ENCODE measurements around the gene EPHA2.
A peak's percentile ranks its signal among the peaks of the same experiment; 100 is the strongest.

Gene EPHA2

DNA sequence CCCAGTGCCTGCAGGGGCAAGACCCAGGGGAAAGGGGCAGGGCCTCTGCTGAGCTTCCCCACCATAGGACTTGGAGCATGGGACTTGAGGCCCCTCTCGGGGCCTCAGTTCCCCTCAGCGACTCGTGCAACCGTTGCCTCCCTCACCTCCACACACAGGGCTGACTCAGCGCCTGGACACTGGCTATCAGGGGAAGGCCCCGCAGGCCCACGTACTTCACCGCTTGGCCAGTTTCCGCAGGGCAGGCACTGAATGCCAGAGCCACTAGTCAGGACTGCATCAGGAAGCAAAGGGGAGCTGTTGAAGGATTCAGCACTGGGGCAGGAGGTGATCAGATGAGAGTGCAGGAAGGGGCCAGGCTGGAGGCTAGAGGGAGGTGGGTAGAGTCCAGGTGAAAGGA, 66.9 kb downstream of the EPHA2 start:
- DNase-seq = no peak

DNA sequence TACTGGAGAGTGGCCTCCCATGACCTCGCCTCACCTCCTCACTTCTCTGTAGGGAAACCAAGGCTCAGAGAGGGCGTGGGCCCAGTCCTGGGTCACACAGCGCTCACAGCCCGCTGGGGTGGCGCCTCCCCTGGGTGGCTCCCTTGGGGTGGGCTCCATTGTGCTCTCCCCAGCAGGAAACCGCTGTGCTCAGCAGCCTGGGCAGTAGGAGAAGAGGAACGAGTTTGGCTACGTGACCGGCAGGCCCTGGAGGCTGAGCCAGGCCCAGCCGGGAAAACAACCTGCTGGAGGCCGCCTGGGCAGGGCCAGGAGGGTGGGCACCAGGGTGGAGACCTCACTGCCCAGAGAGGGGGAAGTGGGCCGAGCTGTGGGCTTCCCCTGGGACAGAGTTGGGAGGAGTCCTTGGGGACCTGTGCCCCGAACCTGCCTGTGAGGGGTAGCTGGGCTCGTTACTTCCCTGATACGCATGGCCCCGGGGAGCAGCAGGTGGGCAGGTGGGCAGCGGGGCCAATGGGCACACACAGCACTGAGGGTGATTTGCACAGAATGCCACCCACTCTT, 67.4 kb downstream of the EPHA2 start:
- DNase-seq = no peak

DNA sequence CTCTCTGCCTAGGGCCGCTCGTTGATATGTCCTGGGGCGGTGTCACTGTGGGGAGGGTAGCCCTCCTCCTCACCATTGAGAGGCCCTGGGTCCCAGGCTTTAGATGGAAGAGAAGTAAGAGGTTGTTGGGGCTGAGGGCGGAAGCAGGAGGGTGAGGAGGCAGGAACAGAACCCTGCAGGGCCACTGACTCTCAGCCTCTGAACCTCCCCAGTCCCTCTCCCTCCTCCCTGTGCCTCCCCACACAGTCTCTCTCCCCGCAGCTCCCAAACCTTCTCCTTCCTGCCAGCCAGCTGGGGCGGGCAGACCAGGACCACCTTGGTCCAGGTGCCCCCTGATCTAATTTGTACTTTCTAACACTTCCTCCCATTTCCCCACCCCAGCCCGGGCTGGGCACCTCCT, 68.1 kb downstream of the EPHA2 start:
- DNase-seq = no peak

DNA sequence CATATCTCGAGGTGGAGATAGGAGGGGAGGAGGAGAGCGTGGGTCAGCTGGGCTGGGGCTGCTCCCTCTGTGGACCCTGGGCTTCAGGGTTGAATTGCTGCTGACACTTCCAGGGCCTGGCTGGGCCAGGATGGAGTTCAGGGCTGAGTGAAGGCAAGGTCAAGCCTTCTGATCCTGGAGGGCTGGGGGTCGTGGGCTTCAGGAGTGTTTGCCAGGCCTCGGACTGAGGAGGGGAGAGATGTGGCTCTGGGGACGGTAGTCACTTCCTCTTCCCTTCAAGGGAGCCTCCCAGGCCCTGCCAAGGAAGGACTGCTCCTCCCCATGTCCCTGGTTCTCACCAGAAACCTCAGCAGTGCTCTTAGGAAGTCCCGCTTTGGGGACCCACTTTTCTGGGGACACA, 70.3 kb downstream of the EPHA2 start:
- DNase-seq = no peak

DNA sequence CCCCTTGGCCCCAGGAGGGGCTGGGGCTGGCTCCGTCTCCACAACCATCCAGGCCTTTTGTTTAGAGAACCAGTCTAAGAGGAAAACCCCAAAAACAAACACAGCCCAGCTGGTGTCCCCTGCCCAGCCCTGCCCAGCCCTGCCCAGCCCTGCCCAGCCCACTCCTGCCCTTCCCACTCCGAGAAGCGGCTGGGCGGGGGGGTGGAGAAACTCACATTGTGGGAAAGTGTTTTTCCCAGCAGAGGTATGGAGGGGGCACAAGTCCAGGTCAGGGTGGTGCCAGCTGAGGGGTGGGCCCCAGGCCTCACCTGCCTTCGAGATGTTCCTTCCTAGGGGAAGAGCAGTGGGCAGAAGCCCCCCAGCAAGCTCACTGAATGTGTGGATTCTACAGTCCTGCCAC, 72.4 kb downstream of the EPHA2 start:
- DNase-seq = no peak

DNA sequence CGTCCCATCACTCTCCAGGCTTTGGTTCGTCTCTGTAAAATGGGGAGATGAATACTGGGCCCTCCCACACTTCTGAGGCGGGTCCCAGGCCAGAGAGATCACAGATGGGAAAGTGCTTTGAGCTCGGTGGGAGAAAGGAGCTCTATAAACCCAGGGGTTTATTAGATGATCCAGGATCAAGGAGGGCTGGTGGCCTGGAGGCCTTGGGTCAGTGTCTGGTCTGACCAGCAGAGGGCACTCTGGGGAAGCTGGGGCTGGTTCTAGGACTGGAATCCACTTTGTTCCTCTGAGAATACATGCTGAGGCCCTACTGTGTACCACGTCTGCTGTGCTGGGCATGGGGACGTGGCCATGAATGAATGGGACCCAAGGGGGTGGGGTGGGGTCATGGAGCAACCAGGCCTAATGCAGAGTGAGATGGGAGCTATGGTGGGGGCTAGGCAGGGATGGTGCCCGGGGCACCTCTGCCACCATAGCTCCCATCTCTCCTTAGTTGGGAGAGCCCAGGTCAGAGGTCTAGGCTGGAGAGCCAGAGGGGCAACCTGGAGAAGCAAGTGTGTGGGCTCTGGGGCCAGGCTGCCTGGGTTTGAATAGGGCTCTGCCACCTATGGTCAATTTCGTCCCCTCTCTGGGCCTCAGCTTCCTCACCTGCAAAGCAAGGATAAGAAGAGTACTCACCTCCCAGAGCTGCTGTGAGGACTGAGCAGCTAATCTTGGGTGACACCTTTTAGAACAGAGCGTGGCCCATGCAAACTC, 73.4 kb downstream of the EPHA2 start:
- DNase-seq = peak; percentile 53 to 60

DNA sequence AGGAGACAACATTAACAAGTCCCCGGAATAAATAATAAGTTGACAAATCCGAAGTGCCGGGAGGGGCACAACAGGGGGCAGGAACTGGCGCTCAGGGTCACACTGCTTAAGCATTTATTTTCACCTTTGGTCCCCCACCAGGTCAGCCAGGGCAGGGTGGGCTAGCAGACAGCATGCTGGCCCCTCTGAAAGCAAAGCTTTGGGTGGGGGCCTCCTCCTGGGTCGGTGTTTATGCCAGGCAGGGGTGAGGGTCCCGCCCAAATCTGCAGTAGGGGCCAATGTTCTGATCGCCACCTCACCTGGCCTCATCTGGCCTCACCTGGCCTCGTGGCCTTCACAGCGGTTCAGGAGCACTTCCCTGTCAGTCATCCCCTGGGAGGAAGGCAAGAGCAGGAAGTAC, 74.2 kb downstream of the EPHA2 start:
- no peak for DNase-seq

DNA sequence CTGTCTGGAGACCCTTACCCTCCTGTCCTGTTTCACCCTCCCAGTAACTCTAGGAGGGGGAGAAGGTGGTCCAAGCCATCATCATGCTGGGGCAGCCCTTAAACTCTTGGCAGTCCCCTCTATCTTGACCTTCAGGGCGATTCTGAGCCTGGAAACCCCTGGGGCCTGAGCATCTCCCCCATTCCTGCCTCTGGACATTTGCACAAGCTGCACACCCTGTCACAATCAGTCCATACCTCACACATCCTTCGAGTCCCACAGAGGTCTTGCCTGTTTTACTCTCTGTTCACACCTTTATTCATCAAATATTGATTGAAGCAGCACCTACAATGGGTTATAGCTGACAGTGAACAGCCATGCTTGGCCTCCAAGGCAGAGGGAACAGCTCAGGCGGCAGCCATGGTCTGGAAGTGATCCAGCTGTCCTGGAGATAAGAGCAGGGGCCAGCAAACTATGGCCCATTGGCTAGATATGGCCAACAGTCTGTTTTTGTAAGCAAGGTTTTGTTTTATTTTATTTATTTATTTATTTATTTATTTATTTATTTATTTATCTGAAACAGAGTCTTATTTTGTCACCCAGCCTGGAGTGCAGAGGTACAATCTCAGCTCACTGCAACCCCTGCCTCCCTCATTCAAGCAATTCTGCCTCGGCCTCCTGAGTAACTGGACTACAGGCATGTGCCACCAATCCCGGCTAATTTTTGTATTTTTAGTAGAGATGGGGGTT, 75.3 kb downstream of the EPHA2 start:
- no peak for DNase-seq

DNA sequence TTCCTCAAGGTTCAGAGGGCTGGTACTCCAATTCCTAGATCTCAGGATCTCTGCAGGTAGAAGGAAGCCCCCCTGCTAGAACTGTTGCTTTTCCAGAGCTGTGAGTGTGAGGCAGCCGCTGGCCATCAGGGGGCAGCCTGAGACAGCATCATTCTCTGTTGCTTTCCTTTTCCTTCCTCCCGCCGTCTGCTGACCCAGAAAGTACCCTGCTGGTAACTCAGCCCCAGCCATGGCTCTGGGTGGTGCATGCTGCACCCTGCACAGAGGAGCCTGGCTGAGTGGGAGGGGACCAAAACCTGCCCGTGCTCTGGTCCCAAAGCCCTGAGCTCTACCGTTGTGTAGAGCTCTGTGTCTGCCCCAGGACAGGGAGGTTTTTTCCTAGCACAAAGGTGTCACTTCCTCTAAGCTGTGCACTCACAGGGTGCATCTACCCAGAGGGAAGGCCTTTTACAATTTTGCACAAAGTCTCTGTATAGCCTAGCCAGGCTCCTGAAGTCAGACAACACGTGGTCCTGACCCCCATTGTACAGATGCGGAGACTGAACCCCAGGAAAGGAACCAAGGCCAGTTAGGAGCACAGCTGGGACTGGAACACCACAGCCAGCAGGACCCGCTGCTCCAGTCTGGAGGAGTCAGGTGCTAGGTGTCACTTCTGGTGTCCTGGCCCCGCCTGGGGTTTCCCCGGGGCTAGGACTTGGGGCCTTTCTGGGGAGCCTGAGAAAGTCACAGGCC, 76.8 kb downstream of the EPHA2 start:
- DNase-seq = peak; percentile 68 to 72

DNA sequence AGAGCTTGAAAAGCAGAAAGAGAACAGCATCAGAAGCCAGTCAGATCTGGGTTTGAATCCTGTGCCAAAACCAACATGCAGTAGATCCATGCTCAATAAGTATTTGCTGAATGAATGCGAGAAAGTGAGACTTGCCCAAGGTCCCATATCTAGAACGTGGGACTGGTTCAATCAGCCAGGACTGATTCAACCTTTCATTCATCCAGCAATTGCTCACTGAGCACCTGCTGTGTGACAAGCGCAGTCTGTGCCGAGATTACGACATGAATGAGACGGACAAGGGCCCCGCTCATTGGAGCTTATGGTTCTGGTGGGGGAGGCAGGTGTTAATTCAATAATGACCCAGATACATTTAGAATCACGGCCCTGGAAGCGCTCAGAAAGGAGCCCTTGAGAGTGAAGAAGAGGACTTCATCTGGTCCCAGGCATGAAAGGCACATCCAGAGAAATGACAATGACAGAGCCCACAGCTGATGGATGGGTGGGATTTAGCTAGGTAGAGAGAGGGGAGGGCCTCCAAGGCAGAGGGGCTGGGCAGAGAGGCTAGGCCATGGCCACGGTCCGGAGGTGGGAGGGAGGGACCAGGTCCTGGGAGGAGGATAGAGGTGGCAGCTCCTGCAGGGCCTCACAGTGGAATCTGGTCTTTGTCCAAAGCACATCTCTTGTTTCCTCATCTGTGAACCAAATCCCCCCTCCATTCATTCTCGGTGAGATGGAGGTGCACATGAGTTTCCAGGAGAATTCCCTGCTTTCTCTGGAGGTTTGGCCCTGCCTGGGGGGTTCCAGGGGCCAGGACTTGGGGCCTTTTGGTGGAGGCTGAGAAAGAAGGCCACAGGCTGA, 78.2 kb downstream of the EPHA2 start:
- no peak for DNase-seq

DNA sequence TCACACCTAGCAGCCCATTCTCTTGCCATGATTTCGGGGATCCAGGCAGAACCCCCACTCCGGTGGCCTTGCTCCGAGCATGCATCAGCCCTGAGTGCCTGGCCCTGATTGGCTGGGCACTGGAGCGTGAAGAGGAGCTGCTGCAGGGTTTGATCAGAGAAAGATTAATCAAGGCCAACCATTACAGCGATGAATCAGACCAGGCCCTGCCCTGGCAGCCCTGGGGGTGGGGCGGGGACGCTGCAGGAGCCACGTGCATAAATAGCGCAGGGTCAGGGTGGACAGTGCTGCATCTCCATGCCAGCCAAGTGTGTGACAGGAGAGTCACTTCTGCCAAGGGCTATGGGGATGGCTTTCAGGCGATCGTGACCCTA, 79.0 kb downstream of the EPHA2 start:
- no peak for DNase-seq

DNA sequence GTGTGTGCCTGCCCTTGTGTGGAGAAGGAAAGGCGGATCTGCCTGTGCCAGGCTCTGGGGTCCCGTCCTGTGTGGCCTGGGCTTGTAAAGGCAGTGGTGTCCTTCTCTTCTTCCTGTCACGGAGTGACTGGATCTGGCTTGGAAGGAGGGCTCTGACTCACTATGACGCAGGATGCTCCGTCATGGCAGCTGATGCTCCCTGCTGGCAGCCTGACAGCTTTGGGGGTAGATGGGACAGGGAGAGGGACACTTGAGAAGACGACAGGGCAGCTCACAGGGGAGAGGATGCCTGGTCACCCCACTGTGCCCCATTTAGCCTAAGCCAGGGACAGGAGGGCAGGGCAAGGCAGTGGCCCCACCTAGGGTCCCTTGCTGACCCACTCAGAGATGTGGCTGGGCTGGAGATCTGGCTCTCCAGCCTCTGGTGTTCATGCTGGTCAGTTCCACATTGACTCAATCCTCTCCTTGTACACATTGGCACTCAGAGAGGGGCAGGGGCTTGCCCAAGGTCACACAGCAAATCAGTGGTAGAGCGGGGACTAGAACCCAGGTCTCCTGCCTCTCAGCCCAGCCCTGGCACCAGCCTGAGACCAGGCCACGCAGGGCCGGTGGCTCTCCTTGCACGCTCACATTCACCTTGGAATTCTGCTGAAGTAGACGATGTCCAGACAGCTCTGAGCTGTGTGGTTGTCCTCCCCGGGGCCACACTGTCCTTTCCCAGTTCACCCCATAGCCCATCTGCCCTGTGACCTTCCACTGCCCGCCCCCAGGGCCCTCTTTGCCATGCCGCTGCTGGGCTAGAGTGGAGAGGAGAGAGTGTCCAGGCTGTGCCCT, 79.6 kb downstream of the EPHA2 start:
- no peak for DNase-seq

DNA sequence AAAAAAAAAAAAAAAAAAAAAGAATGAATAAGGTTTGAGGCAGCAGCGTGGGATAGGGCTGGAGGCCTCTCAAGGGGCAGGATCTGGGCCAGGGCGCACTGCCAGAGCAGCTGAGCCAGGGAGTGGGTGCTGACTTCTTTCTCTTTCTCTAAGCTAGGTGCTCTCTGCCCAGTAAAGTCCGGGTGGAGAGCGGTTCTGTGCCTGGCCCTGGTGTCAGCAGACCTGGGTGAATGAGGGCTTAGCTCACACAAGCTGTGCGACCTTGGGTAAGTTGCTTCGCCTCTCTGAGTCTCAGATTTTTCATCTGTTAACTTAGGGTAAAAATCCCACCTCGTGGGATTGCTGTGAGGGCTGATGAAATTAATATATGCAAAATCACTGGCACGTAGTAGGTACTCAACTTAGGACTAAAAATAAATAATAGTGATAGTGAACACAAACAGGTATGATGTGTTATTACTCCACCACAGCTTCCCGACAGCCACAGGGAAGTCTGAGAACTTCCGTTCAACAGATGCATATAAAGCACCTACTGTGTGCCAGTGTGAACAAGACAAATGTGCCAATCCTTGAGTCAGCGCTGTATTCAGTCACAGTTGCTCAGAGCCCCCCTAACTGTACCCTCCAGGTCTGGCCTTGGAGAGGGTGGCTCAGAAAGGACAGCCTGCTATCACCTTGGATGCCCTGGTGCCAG, 80.4 kb downstream of the EPHA2 start:
- no peak for DNase-seq

Data from activated CD4-positive, alpha-beta T cell treated with anti-CD3 and anti-CD28 coated beads, Interleukin-2, amount 50 U/mL, for 4 hours (primary cell).